ENCODE results near the gene SCN8A.

- TF ChIP-seq POLR2A (IDR thresholded peaks at IDR 0.05; ENCODE audit: low read depth, low read length) (no peak), POLR2AphosphoS5 (IDR thresholded peaks at IDR 0.05; ENCODE audit: low read depth, low read length) (no peak)
These were observed 158.4 kb downstream of the SCN8A start for GRCh38 chr12:51749206-51749985.
